ENCODE measurements around the gene ETF1. TPM values are rescaled to one million over a fixed set of nuclear protein-coding genes. Genes with fewer than 3 reads are reported as not detected.

The ETF1 gene
- total and polyA plus RNA-seq, 8 donors: 68.9 to 112 (median 80.0) TPM

- no peak for TF ChIP-seq CTCF (IDR thresholded peaks at IDR 0.05)
- no peaks in the 10 kb centered on the region for H3K9me3 ChIP-seq
- ATAC-seq: no peak
- DNase-seq: no peak
- H3K36me3 ChIP-seq: peaks cover 0 to 98% of the 10 kb centered on the region in 2 donors
- H3K4me1 ChIP-seq: peaks cover 0 to 3% of the 10 kb centered on the region in 2 donors
- no peaks in the 10 kb centered on the region for H3K27me3 ChIP-seq
- H3K27ac ChIP-seq: no peak overlapping the region
- H3K4me3 ChIP-seq: no peak overlapping the region
- intact Hi-C loops (cut with DNase I): no loop called here
Observed at GRCh38 chr5:138564242-138564641, 21.2 kb upstream of the ETF1 start.

- Histone ChIP-seq H3K4me1 (peaks cover 0 to 3% of the 10 kb centered on the region in 2 donors), H3K27me3 (no peaks in the 10 kb centered on the region), H3K4me3 (no peak overlapping the region), H3K9me3 (no peaks in the 10 kb centered on the region), H3K27ac (no peak overlapping the region), H3K36me3 (peaks cover 0 to 98% of the 10 kb centered on the region in 2 donors)
- no peak for TF ChIP-seq CTCF (IDR thresholded peaks at IDR 0.05)
- intact Hi-C loops (cut with DNase I): no loop called here
- DNase-seq (no peak), ATAC-seq (no peak)
Observed at GRCh38 chr5:138563340-138564118, 20.5 kb upstream of the ETF1 start.

GRCh38 chr5:138560971-138561370 is 17.9 kb upstream of the ETF1 start:
- Histone ChIP-seq H3K9me3 (no peaks in the 10 kb centered on the region), H3K4me1 (peaks cover 0 to 3% of the 10 kb centered on the region in 2 donors), H3K27me3 (no peaks in the 10 kb centered on the region), H3K4me3 (no peak overlapping the region), H3K36me3 (peaks cover 13 to 98% of the 10 kb centered on the region in 2 donors), H3K27ac (no peak overlapping the region)
- no peak for ATAC-seq
- DNase-seq: no peak
- TF ChIP-seq CTCF (IDR thresholded peaks at IDR 0.05): no peak
- intact Hi-C loops (cut with DNase I): no loop called here

GRCh38 chr5:138559937-138560336 is 16.9 kb upstream of the ETF1 start:
- ATAC-seq: no peak
- Histone ChIP-seq H3K4me1 (peaks cover 0 to 3% of the 10 kb centered on the region in 2 donors), H3K9me3 (no peaks in the 10 kb centered on the region), H3K27me3 (no peaks in the 10 kb centered on the region), H3K4me3 (no peak overlapping the region), H3K27ac (no peak overlapping the region), H3K36me3 (peaks cover 13 to 98% of the 10 kb centered on the region in 2 donors)
- no peak for TF ChIP-seq CTCF (IDR thresholded peaks at IDR 0.05)
- peak in 1 of 4 donors; percentile 36 for DNase-seq
- intact Hi-C loops (cut with DNase I): no loop called here

GRCh38 chr5:138557677-138558076 is 14.6 kb upstream of the ETF1 start:
- no peaks in the 10 kb centered on the region for H3K9me3 ChIP-seq
- TF ChIP-seq CTCF (IDR thresholded peaks at IDR 0.05): no peak
- no peak overlapping the region for H3K4me3 ChIP-seq
- DNase-seq: no peak
- no peak overlapping the region for H3K27ac ChIP-seq
- no peaks in the 10 kb centered on the region for H3K27me3 ChIP-seq
- H3K36me3 ChIP-seq: peaks cover 13 to 98% of the 10 kb centered on the region in 2 donors
- intact Hi-C loops (cut with DNase I): no loop called here
- no peak for ATAC-seq
- H3K4me1 ChIP-seq: no peaks in the 10 kb centered on the region

Data from left lung (tissue), 10 donors.